Nephron progenitor cell (in vitro differentiated cells): ENCODE results near the gene UROC1.

Experiments used
- DNase-seq: peaks from one replicate; pipeline ENCODE4 v3.0.0; 2021
- H3K27ac Mint-ChIP-seq: 2 replicates; pipeline ENCODE4 v1.8.0; 2021; ENCODE audit warnings: mild to moderate bottlenecking, moderate library complexity, mixed read lengths
- H3K27me3 Mint-ChIP-seq: 2 replicates; pipeline ENCODE4 v1.8.0; 2021; ENCODE audit warnings: mild to moderate bottlenecking, low read depth, mixed read lengths; ENCODE audit not compliant: poor library complexity
- H3K36me3 Mint-ChIP-seq: 2 replicates; pipeline ENCODE4 v1.8.0; 2021; ENCODE audit warnings: low read depth, mixed read lengths
- H3K4me1 Mint-ChIP-seq: 2 replicates; pipeline ENCODE4 v1.8.0; 2021; ENCODE audit warnings: mixed read lengths
- H3K4me3 Mint-ChIP-seq: 2 replicates; pipeline ENCODE4 v1.8.0; 2021; ENCODE audit warnings: mild to moderate bottlenecking, moderate library complexity, mixed read lengths
- H3K9me3 Mint-ChIP-seq: 2 replicates; pipeline ENCODE4 v1.8.0; 2021; ENCODE audit warnings: mild to moderate bottlenecking, moderate library complexity, mixed read lengths
- TF ChIP-seq, protein P1 (sequence below): fragments of 200-600 bp; sonication (generic); IDR thresholded peaks from 2 replicates; pipeline ENCODE4 v1.5.0; 2021; ENCODE audit warnings: antibody characterized with exemption

UROC1 gene

DNA sequence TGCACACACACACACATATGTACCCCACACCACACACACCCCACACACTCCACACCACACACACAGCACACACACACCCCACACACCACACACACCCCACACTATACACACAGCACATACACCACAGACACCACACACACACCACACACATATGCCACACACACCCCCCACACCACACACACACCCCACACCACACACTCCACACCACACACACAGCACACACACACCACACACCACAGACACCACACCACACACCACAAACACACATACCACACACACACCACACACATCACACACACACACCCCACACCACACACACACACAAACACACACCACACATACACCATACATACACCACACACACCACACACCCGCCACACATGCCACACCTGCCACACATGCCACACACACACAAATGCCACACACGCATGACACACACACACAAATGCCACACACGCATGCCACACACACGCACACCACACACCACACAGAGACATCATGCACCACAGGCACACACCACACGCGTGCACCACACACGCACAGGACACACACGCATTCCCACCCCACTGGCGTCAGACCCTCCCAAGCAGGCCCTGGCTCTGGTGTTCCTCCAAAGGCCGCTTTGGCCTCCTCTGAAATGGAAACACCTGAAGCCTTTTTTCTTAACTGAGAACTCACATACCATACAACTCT, 22.1 kb upstream of the UROC1 start:
- no peak overlapping the region for H3K4me3 Mint-ChIP-seq
- DNase-seq = no peak
- H3K9me3 Mint-ChIP-seq = no peaks in the 10 kb centered on the region
- H3K36me3 Mint-ChIP-seq = no peaks in the 10 kb centered on the region
- no peak overlapping the region for H3K27ac Mint-ChIP-seq
- peaks cover 13% of the 10 kb centered on the region for H3K4me1 Mint-ChIP-seq
- TF ChIP-seq, protein P1, sequence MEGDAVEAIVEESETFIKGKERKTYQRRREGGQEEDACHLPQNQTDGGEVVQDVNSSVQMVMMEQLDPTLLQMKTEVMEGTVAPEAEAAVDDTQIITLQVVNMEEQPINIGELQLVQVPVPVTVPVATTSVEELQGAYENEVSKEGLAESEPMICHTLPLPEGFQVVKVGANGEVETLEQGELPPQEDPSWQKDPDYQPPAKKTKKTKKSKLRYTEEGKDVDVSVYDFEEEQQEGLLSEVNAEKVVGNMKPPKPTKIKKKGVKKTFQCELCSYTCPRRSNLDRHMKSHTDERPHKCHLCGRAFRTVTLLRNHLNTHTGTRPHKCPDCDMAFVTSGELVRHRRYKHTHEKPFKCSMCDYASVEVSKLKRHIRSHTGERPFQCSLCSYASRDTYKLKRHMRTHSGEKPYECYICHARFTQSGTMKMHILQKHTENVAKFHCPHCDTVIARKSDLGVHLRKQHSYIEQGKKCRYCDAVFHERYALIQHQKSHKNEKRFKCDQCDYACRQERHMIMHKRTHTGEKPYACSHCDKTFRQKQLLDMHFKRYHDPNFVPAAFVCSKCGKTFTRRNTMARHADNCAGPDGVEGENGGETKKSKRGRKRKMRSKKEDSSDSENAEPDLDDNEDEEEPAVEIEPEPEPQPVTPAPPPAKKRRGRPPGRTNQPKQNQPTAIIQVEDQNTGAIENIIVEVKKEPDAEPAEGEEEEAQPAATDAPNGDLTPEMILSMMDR = no peak
- peaks cover 19% of the 10 kb centered on the region for H3K27me3 Mint-ChIP-seq

DNA sequence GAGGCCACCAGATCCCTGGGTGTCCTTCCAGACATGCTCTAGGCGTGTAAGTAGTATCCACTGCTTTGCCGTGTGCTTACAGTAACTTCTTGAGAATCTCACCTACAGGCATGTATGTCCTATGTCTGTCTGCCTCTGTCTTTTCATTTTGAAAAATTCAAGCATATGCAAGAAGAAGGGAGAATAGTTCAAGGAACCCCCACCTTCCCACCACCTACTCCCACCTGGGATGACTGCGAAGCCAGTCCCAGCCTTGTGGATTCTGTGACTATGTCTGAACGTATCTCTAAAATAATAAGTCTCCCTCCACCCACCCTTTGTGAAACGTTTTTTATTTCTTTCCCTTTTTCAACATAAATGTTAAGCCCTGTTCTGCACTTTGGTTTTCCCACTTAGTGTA, 21.4 kb upstream of the UROC1 start:
- H3K9me3 Mint-ChIP-seq = no peaks in the 10 kb centered on the region
- H3K4me3 Mint-ChIP-seq = no peak overlapping the region
- DNase-seq = no peak
- no peaks in the 10 kb centered on the region for H3K36me3 Mint-ChIP-seq
- no peak overlapping the region for H3K27ac Mint-ChIP-seq
- TF ChIP-seq, protein P1 = no peak
- H3K27me3 Mint-ChIP-seq = peaks cover 26% of the 10 kb centered on the region
- H3K4me1 Mint-ChIP-seq = peaks cover 10% of the 10 kb centered on the region

DNA sequence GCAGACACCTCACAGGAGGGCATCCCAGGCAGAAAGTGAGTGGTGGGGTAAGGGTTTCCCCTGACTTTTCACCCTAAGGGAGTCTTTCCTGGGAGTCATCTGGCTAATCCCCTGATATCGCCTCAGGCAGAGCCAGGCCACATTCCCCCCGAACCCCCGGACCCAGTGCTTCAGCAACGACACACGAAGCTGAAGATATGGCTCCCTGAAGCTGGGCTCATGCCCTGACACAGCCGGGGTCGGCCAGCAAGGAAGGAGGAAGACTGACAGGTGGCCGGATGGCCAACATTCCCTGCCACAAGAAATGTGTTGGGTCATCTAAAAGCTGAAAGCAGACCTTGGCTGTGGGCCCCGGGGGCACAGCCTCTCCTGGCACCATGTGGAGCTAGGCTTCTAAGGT, 20.7 kb upstream of the UROC1 start:
- no peak for DNase-seq
- Mint-ChIP-seq H3K36me3 (no peaks in the 10 kb centered on the region), H3K9me3 (no peaks in the 10 kb centered on the region), H3K4me3 (no peak overlapping the region), H3K27ac (no peak overlapping the region), H3K4me1 (peaks cover 4% of the 10 kb centered on the region), H3K27me3 (peaks cover 33% of the 10 kb centered on the region)
- TF ChIP-seq, protein P1 = no peak

DNA sequence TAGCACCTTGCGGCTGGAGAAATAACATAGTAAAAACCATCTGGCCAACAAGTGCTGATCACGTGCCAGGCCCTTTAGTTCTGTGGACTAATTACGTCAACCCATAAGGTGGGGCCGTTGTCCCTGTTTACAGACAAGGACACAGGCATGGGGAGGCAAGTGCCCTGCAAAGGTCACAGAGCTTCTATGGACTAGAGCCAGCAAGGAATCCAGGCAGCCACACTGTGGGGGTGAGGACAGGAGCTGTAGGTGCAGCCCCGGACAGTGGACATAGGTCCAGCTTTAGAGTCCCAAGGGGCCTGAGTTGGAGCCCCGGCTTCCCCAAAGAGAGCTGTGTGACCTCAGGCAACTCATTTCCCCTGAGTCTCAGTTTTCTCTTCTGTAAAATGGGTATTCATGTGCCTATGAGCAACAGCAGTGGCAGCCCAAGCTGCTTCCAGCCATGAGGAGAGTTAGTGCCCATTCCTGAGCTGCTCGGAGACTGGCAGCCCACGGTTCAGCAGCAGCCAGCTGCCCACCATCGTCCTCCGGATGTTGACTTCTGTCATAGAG, 20.2 kb upstream of the UROC1 start:
- Mint-ChIP-seq H3K9me3 (no peaks in the 10 kb centered on the region), H3K4me1 (no peaks in the 10 kb centered on the region), H3K27me3 (peaks cover 38% of the 10 kb centered on the region), H3K27ac (no peak overlapping the region), H3K36me3 (no peaks in the 10 kb centered on the region), H3K4me3 (no peak overlapping the region)
- DNase-seq = no peak
- TF ChIP-seq, protein P1 = no peak

DNA sequence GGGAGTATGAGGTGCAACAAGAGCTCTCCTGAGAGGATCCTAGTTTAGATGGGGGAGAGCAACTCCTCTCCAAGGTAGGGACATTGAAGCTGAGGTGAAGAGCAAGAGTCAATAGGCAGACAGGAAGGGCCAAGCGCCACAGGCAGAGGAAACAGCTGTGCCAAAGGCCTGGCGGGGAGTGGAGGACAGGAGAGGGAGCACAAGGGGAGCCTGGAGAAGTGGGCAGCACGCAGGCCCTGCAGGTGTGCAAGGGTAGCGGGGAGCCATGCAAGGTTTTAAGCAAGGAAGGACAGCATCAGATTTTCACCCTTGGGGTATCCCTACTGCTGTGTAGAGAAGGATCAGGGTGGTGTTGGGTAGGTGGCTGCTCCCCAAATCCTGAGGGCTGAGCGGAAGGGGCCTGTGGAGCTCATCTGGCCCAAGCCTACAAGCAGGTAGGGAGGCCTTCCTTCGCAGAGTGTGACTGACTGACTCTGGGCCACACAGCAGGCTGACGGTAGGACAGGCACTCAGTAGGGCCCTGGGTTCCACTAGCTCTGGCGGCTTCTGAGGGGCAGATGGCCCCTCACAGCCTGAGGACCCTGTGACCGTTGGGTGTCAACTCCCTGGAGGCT, 19.6 kb upstream of the UROC1 start:
- H3K4me3 Mint-ChIP-seq = no peak overlapping the region
- TF ChIP-seq, protein P1 = no peak
- H3K27ac Mint-ChIP-seq = no peak overlapping the region
- no peak for DNase-seq
- no peaks in the 10 kb centered on the region for H3K9me3 Mint-ChIP-seq
- peaks cover 44% of the 10 kb centered on the region for H3K27me3 Mint-ChIP-seq
- H3K4me1 Mint-ChIP-seq = no peaks in the 10 kb centered on the region
- no peaks in the 10 kb centered on the region for H3K36me3 Mint-ChIP-seq
